ENCODE data around the gene TCTN1.

- TF ChIP-seq CTCF (conservative IDR thresholded peaks at IDR 0.05) (no peak), EZH2 (IDR thresholded peaks at IDR 0.05; ENCODE audit: low read depth) (no peak)
Measured at GRCh38 chr12:110677982-110678381, 64.1 kb downstream of the TCTN1 start.

Measured in PC-9 (cell line).